HG02588 (cell line): ENCODE data around the gene SFTA2.
"Not testable (repeated sequence)": the region's sequence is repeated elsewhere in the genome, so short reads cannot be mapped to it uniquely, and the experiment has no call there.

Source experiments
- ATAC-seq: cut with Tn5 transposase; IDR thresholded peaks from one replicate; pipeline ENCODE4 v1.9.1; 2021; ENCODE audit warnings: mild to moderate bottlenecking, moderate library complexity; ENCODE audit not compliant: unreplicated experiment

Gene SFTA2

GRCh38 chr6:30914076-30914853 lies 17.7 kb downstream of the SFTA2 start, which contains the start of gene VARS2:
Gene VARS2 (plus strand): TSS chr6:30914238. CDS start chr6:30914837, 599 bp downstream.
- ATAC-seq = peak; percentile 90

GRCh38 chr6:30913721-30914075 lies 18.3 kb downstream of the SFTA2 start:
- ATAC-seq = peak; percentile 17

GRCh38 chr6:30912746-30913520 lies 19.0 kb downstream of the SFTA2 start:
- ATAC-seq = no peak

GRCh38 chr6:30910473-30910872 lies 21.5 kb downstream of the SFTA2 start:
- ATAC-seq = not testable (repeated sequence)

- ATAC-seq = no peak
Measured at GRCh38 chr6:30908700-30909099, 23.3 kb downstream of the SFTA2 start.

GRCh38 chr6:30907758-30908591 lies 24.0 kb downstream of the SFTA2 start, which contains the start of gene GTF2H4:
Gene GTF2H4 (plus strand): TSS chr6:30908207.
- peak; percentile 94 for ATAC-seq

GRCh38 chr6:30907290-30907757 lies 24.6 kb downstream of the SFTA2 start:
- not testable (repeated sequence) for ATAC-seq

- no peak for ATAC-seq
Measured at GRCh38 chr6:30903236-30903635, 28.7 kb downstream of the SFTA2 start.

GRCh38 chr6:30902709-30903108 lies 29.3 kb downstream of the SFTA2 start:
- ATAC-seq = no peak

- ATAC-seq = not testable (repeated sequence)
Measured at GRCh38 chr6:30902196-30902595, 29.8 kb downstream of the SFTA2 start.

GRCh38 chr6:30901436-30901835 lies 30.5 kb downstream of the SFTA2 start:
- no peak for ATAC-seq

- no peak for ATAC-seq
Measured at GRCh38 chr6:30900863-30901417, 31.0 kb downstream of the SFTA2 start.

- ATAC-seq = no peak
Measured at GRCh38 chr6:30898750-30899360, 33.1 kb downstream of the SFTA2 start.

GRCh38 chr6:30897882-30898281 lies 34.1 kb downstream of the SFTA2 start:
- no peak for ATAC-seq

GRCh38 chr6:30896541-30896940 lies 35.4 kb downstream of the SFTA2 start:
- no peak for ATAC-seq

GRCh38 chr6:30895343-30895742 lies 36.6 kb downstream of the SFTA2 start:
- ATAC-seq = no peak

GRCh38 chr6:30894935-30895334 lies 37.0 kb downstream of the SFTA2 start:
- ATAC-seq = no peak

- ATAC-seq = no peak
Measured at GRCh38 chr6:30894381-30894780, 37.6 kb downstream of the SFTA2 start.

GRCh38 chr6:30893666-30894065 lies 38.3 kb downstream of the SFTA2 start:
- no peak for ATAC-seq

GRCh38 chr6:30893001-30893591 lies 38.9 kb downstream of the SFTA2 start:
- ATAC-seq = no peak
